HCT116 (cell line): Measurements from ENCODE around the gene IL15. TPM values are rescaled to one million over a fixed set of nuclear protein-coding genes. Genes with fewer than 3 reads are reported as not detected.

Experiments
- ATAC-seq: fragments of 200-7000 bp; cut with Tn5 transposase; 2 replicates; pipeline ENCODE4 v1.9.1; 2020; ENCODE audit warnings: mild to moderate bottlenecking, moderate library complexity
- BruUV-seq: library from RNA; stranded (reverse); fragments of 400-500 nt; replicated peaks from 2 replicates; lab custom pipeline; 2021; lab: Mats Ljungman, UMichigan
- CTCF ChIA-PET: fragments of 300-600 bp; sonication (Branson Sonifier 250); formaldehyde crosslinking; loops from one replicate; lab custom pipeline; 2021; ENCODE audit warnings: antibody characterized with exemption; lab: Charles Lee
- POLR2A ChIA-PET: fragments of 300-600, 350-600 bp; sonication (Branson Sonifier 250); formaldehyde crosslinking; loops from one replicate; lab custom pipeline; 2021; ENCODE audit warnings: antibody characterized with exemption; lab: Charles Lee
- RAD21 ChIA-PET, 2 experiments: fragments of 300-600 bp; sonication (Branson Sonifier 250); formaldehyde crosslinking; loops; one replicate each; lab custom pipeline; 2023; ENCODE audit warnings: low total read pairs in 2 of 2; ENCODE audit not compliant: uncharacterized antibody in 2 of 2, unreplicated experiment in 2 of 2, low non-redundant PET in 1 of 2; lab: Charles Lee
- DNase-seq: peaks from one replicate; pipeline ENCODE4 v3.0.0-alpha.2; 2010; ENCODE audit warnings: low read depth, low spot score
- H2AFZ ChIP-seq: fragments of 200-600 bp; shearing (Covaris generic), sonication (generic); 2 replicates; pipeline ENCODE4 v1.6.1; 2017; ENCODE audit warnings: low read depth, mixed run types, mixed read lengths, antibody characterized with exemption, low read length; ENCODE audit not compliant: poor library complexity, severe bottlenecking
- H3K27ac ChIP-seq: 2 replicates; pipeline ENCODE4 v1.5.1; 2012; ENCODE audit warnings: low read depth, low read length
- H3K27me3 ChIP-seq: fragments of 200-600 bp; sonication (generic); 2 replicates; pipeline ENCODE4 v1.6.1; 2016; ENCODE audit warnings: mixed run types, low read length, mixed read lengths; ENCODE audit not compliant: insufficient read depth
- H3K36me3 ChIP-seq, 2 experiments: fragments of 200-500 bp in 1 of 2; fragments of 200-600 bp in 1 of 2; sonication (Bioruptor generic) in 1 of 2; sonication (generic) in 1 of 2; 2 replicates each; pipeline versions ENCODE4 v1.5.1 to v1.6.1; 2014 to 2016; ENCODE audit warnings: low read length in 2 of 2, inconsistent platforms in 1 of 2, mixed read lengths in 1 of 2, mixed run types in 1 of 2; ENCODE audit not compliant: insufficient read depth in 2 of 2, control insufficient read depth in 1 of 2
- H3K4me1 ChIP-seq, 2 experiments: fragments of 200-600 bp in 1 of 2; sonication (generic) in 1 of 2; 2 replicates each; pipeline versions ENCODE4 v1.5.1 to v1.6.1; 2012 to 2017; ENCODE audit warnings: low read length in 2 of 2, inconsistent platforms in 1 of 2, mild to moderate bottlenecking in 1 of 2, mixed read lengths in 1 of 2, mixed run types in 1 of 2, moderate library complexity in 1 of 2; ENCODE audit not compliant: insufficient read depth in 2 of 2, control insufficient read depth in 1 of 2
- H3K4me2 ChIP-seq: fragments of 200-600 bp; sonication (generic); 2 replicates; pipeline ENCODE4 v1.6.1; 2017; ENCODE audit warnings: mixed run types, low read length, mixed read lengths
- H3K4me3 ChIP-seq, 2 experiments: fragments of 200-600 bp in 1 of 2; sonication (generic) in 1 of 2; replicated peaks in 1 of 2; 2 replicates each; pipeline ENCODE4 v1.5.1; 2011 to 2016; ENCODE audit warnings: low read length in 2 of 2, control low read depth in 1 of 2, low read depth in 1 of 2, mild to moderate bottlenecking in 1 of 2, mixed read lengths in 1 of 2, mixed run types in 1 of 2
- H3K79me2 ChIP-seq: fragments of 200-600 bp; sonication (generic); 2 replicates; pipeline ENCODE4 v1.6.1; 2017; ENCODE audit warnings: mild to moderate bottlenecking, mixed run types, low read length, moderate library complexity, mixed read lengths; ENCODE audit not compliant: insufficient read depth
- H3K9ac ChIP-seq: fragments of 200-600 bp; sonication (generic); 2 replicates; pipeline ENCODE4 v1.6.1; 2016; ENCODE audit warnings: low read length, mixed read lengths
- H3K9me2 ChIP-seq: fragments of 200-600 bp; sonication (generic), shearing (Covaris generic); 2 replicates; pipeline ENCODE4 v1.6.1; 2017; ENCODE audit warnings: mixed run types, mild to moderate bottlenecking, moderate library complexity; ENCODE audit not compliant: insufficient read depth
- H3K9me3 ChIP-seq, 2 experiments: fragments of 200-500 bp in 1 of 2; fragments of 200-600 bp in 1 of 2; sonication (Bioruptor generic) in 1 of 2; sonication (generic) in 1 of 2; 2 replicates each; pipeline ENCODE4 v1.6.1; 2014 to 2017; ENCODE audit warnings: low read length in 2 of 2, mixed read lengths in 2 of 2, inconsistent platforms in 1 of 2, low read depth in 1 of 2, mild to moderate bottlenecking in 1 of 2, mixed run types in 1 of 2, moderate library complexity in 1 of 2; ENCODE audit not compliant: control insufficient read depth in 1 of 2, insufficient read depth in 1 of 2
- H4K20me1 ChIP-seq: fragments of 200-600 bp; sonication (generic), shearing (Covaris generic); 2 replicates; pipeline ENCODE4 v1.6.1; 2017; ENCODE audit warnings: mixed run types, mild to moderate bottlenecking, moderate library complexity; ENCODE audit not compliant: insufficient read depth
- ATF3 ChIP-seq: IDR thresholded peaks from 2 replicates; pipeline ENCODE4 v1.6.1; 2012
- ELF1 ChIP-seq: IDR thresholded peaks from 2 replicates; pipeline ENCODE4 v1.6.1; 2012; ENCODE audit warnings: low read depth, borderline replicate concordance
- FOSL1 ChIP-seq: IDR thresholded peaks from 2 replicates; pipeline ENCODE4 v1.6.1; 2012; ENCODE audit warnings: low read depth
- POLR2A ChIP-seq: IDR thresholded peaks from 2 replicates; pipeline ENCODE4 v1.7.0; 2011; ENCODE audit warnings: borderline replicate concordance; ENCODE audit not compliant: insufficient read depth, insufficient read length; ENCODE audit errors: extremely low read depth
- POLR2AphosphoS5 ChIP-seq: IDR thresholded peaks from 2 replicates; pipeline ENCODE4 v1.6.1; 2011; ENCODE audit warnings: mild to moderate bottlenecking, low read depth, low read length, moderate library complexity
- RAD21 ChIP-seq: IDR thresholded peaks from 2 replicates; pipeline ENCODE4 v1.6.1; 2012; ENCODE audit warnings: low read depth, mild to moderate bottlenecking
- REST ChIP-seq: IDR thresholded peaks from 2 replicates; pipeline ENCODE4 v1.6.1; 2012; ENCODE audit warnings: low read depth
- TCF7L2 ChIP-seq: IDR thresholded peaks from 2 replicates; pipeline ENCODE4 v1.7.0; 2011; ENCODE audit warnings: borderline replicate concordance, inconsistent platforms; ENCODE audit not compliant: insufficient read depth, insufficient read length; ENCODE audit errors: extremely low read depth
- intact Hi-C: fragments of 100-400 bp; cut with micrococcal nuclease; formaldehyde crosslinking; loops from 2 replicates; pipeline ENCODE4 v1.10.0; 2022
- total RNA-seq: library from RNA; stranded (reverse); gene quantifications from one replicate; pipeline ENCODE4 v1.2.1, GENCODE V29; 2021; ENCODE audit not compliant: unreplicated experiment

Gene IL15
- total RNA-seq, 1 experiment from 2014 or later, result 1.2 TPM

GRCh38 chr4:141680060-141680459 lies 43.7 kb downstream of the IL15 start:
- BruUV-seq, result no TSS peak
- CTCF ChIA-PET, result no interaction called here
- intact Hi-C loops, result no loop called here

More at GRCh38 chr4:141680060-141680459, 43.7 kb downstream of the IL15 start:
- ATAC-seq, result no peak
- Histone ChIP-seq H3K27ac (no peak overlapping the region), H3K4me3 (no peak overlapping the region), H4K20me1 (no peaks in the 10 kb centered on the region), H3K9me2 (no peaks in the 10 kb centered on the region), H3K36me3 (no peaks in the 10 kb centered on the region), H3K27me3 (no peaks in the 10 kb centered on the region), H2AFZ (no peak overlapping the region), H3K4me2 (no peak overlapping the region), H3K4me1 (peaks cover 4 to 6% of the 10 kb centered on the region in 2 experiments; a peak in 2 of 4 replicates), H3K9ac (no peak overlapping the region), H3K9me3 (no peaks in the 10 kb centered on the region), H3K79me2 (no peaks in the 10 kb centered on the region)
- ChIA-PET RAD21 (no interaction called here), POLR2A (no interaction called here)
- DNase-seq, result no peak
- TF ChIP-seq TCF7L2, result no peak
- no peak for TF ChIP-seq RAD21
- no peak for TF ChIP-seq FOSL1
- TF ChIP-seq ELF1, result no peak
- TF ChIP-seq POLR2AphosphoS5, result no peak
- no peak for TF ChIP-seq POLR2A
- TF ChIP-seq REST, result no peak
- no peak for TF ChIP-seq ATF3
